K562 (cell line): ENCODE measurements around the gene MCM7. TPM values are rescaled to one million over a fixed set of nuclear protein-coding genes. Genes with fewer than 3 reads are reported as not detected.

ENCODE experiments used
- ATAC-seq: fragments of 200-7000 bp; cut with Tn5 transposase; 3 replicates; pipeline ENCODE4 v1.9.1; 2020; ENCODE audit warnings: moderate library complexity
- BruUV-seq: library from RNA; stranded (reverse); fragments of 400-500 nt; replicated peaks from 2 replicates; lab custom pipeline; 2021; lab: Mats Ljungman, UMichigan
- CTCF ChIA-PET: fragments of 300-600 bp; formaldehyde crosslinking; extraction: SDS; loops from one replicate; lab custom pipeline; 2021; ENCODE audit warnings: low intra/inter-chr PET ratio; lab: Yijun Ruan, JAX
- POLR2A ChIA-PET: fragments of 300-600, 350-650 bp; sonication (Branson Sonifier 250); formaldehyde crosslinking; extraction: SDS; loops from one replicate; lab custom pipeline; 2021; ENCODE audit warnings: antibody characterized with exemption, inconsistent platforms; lab: Yijun Ruan, JAX
- DNase-seq, 4 experiments: peaks; one replicate each; pipeline versions ENCODE4 v3.0.0 to v3.0.0-alpha.2; 2011 to 2018; ENCODE audit warnings: low spot score in 3 of 4, mixed read lengths in 3 of 4; ENCODE audit errors: extremely low read depth in 1 of 4
- FAIRE-seq: peaks from 2 replicates; lab custom pipeline; 2011; peaks lifted over from hg19 to GRCh38; lab: Jason Lieb, UNC
- H2AFZ ChIP-seq: 2 replicates; pipeline ENCODE4 v1.6.0; 2011; ENCODE audit warnings: low read depth, low read length, control low read depth, inconsistent platforms
- H3K27ac ChIP-seq: fragments of 200-600 bp; 3 replicates; pipeline ENCODE4 v1.8.0; 2011; ENCODE audit warnings: low read depth, mild to moderate bottlenecking, control low read depth, inconsistent platforms, low read length, moderate library complexity, mixed read lengths; ENCODE audit errors: extremely low read depth
- H3K27me3 ChIP-seq, 2 experiments: fragments of 300-600 bp in 1 of 2; 2 replicates in 1 of 2; 3 replicates in 1 of 2; pipeline versions ENCODE4 v1.6.0 to v1.8.0; 2011; ENCODE audit warnings: inconsistent platforms in 2 of 2, low read length in 2 of 2, mild to moderate bottlenecking in 1 of 2, mixed read lengths in 1 of 2, moderate library complexity in 1 of 2; ENCODE audit not compliant: control insufficient read depth in 2 of 2, insufficient read depth in 2 of 2
- H3K36me3 ChIP-seq: fragments of 300-600 bp; 3 replicates; pipeline ENCODE4 v1.8.0; 2011; ENCODE audit warnings: mild to moderate bottlenecking, low read length, inconsistent platforms; ENCODE audit not compliant: control insufficient read depth, insufficient read depth
- H3K4me1 ChIP-seq, 2 experiments: fragments of 200-600 bp in 1 of 2; replicated peaks in 1 of 2; 2 replicates in 1 of 2; 3 replicates in 1 of 2; pipeline versions ENCODE4 v1.5.1 to v1.8.0; 2011; ENCODE audit warnings: inconsistent platforms in 2 of 2, low read length in 2 of 2, mild to moderate bottlenecking in 1 of 2, mixed read lengths in 1 of 2, moderate library complexity in 1 of 2; ENCODE audit not compliant: control insufficient read depth in 2 of 2, insufficient read depth in 2 of 2
- H3K4me2 ChIP-seq: 2 replicates; pipeline ENCODE4 v1.6.1; 2011; ENCODE audit warnings: low read length, control low read depth, inconsistent platforms, mixed read lengths; ENCODE audit not compliant: insufficient read depth
- H3K4me3 ChIP-seq: fragments of 200-600 bp; sonication (generic), shearing (Covaris generic); 2 replicates; pipeline ENCODE4 v1.5.1; 2016; ENCODE audit warnings: control low read depth, inconsistent platforms
- H3K79me2 ChIP-seq: fragments of 200-600 bp; 3 replicates; pipeline ENCODE4 v1.8.0; 2011; ENCODE audit warnings: low read length, inconsistent platforms; ENCODE audit not compliant: control insufficient read depth, insufficient read depth
- H3K9ac ChIP-seq, 2 experiments: 2 replicates each; pipeline versions ENCODE4 v1.6.0 to v1.6.1; 2011; ENCODE audit warnings: low read depth in 2 of 2, low read length in 2 of 2, control low read depth in 1 of 2, inconsistent platforms in 1 of 2, mild to moderate bottlenecking in 1 of 2, mixed read lengths in 1 of 2; ENCODE audit not compliant: insufficient read depth in 1 of 2
- H3K9me1 ChIP-seq: one replicate; pipeline ENCODE4 v1.6.0; 2011; ENCODE audit warnings: inconsistent platforms, mild to moderate bottlenecking, low read length, moderate library complexity; ENCODE audit not compliant: control insufficient read depth, insufficient read depth
- H3K9me3 ChIP-seq: replicated peaks from 2 replicates; pipeline ENCODE4 v1.5.1; 2011; ENCODE audit warnings: low read depth, low read length, inconsistent platforms; ENCODE audit not compliant: control insufficient read depth, insufficient read depth
- H4K20me1 ChIP-seq: replicated peaks from 2 replicates; pipeline ENCODE4 v1.6.1; 2011; ENCODE audit warnings: low read length, inconsistent platforms, mixed read lengths; ENCODE audit not compliant: control insufficient read depth, insufficient read depth
- BHLHE40 ChIP-seq: IDR thresholded peaks from 2 replicates; pipeline ENCODE4 v1.6.1; 2011; ENCODE audit warnings: low read length, improper control_type of control experiment
- CTBP1 ChIP-seq: fragments of 450-650 bp; IDR thresholded peaks from 2 replicates; pipeline ENCODE4 v1.6.1; 2016; ENCODE audit warnings: borderline replicate concordance
- DPF2 ChIP-seq: fragments of 450-650 bp; IDR thresholded peaks from 2 replicates; pipeline ENCODE4 v1.6.1; 2016
- KDM1A ChIP-seq, 2 experiments: fragments of 450-650 bp; IDR thresholded peaks; 2 replicates each; pipeline ENCODE4 v1.6.1; 2016; ENCODE audit warnings: mild to moderate bottlenecking in 2 of 2
- NR0B1 ChIP-seq: fragments of 450-650 bp; IDR thresholded peaks from one replicate; pipeline ENCODE4 v1.6.1; 2018; ENCODE audit warnings: mild to moderate bottlenecking, moderate library complexity; ENCODE audit not compliant: partially characterized antibody
- NR2C2 ChIP-seq, 2 experiments: fragments of 200-800 bp in 1 of 2; sonication (Bioruptor generic) in 1 of 2; sonication (generic) in 1 of 2; formaldehyde crosslinking in 1 of 2; IDR thresholded peaks; 2 replicates each; pipeline versions ENCODE4 v1.6.1 to v1.8.0; 2016 to 2022; ENCODE audit warnings: mild to moderate bottlenecking in 1 of 2, missing compliant biosample characterization in 1 of 2, missing genetic modification characterization in 1 of 2, missing genetic modification reagents in 1 of 2
- RREB1 ChIP-seq: fragments of 250-450 bp; sonication (Bioruptor Pico); IDR thresholded peaks from 2 replicates; pipeline ENCODE4 v1.4.0; 2020
- THRB ChIP-seq: fragments of 450-650 bp; formaldehyde crosslinking; conservative IDR thresholded peaks from 2 replicates; pipeline ENCODE4 v1.4.0; 2022; ENCODE audit warnings: mild to moderate bottlenecking, missing genetic modification characterization
- ZBTB7A ChIP-seq: IDR thresholded peaks from 2 replicates; pipeline ENCODE4 v1.6.1; 2011; ENCODE audit warnings: low read depth, mild to moderate bottlenecking, low read length, moderate library complexity, borderline replicate concordance; ENCODE audit not compliant: control insufficient read depth
- ZNF324 ChIP-seq: fragments of 250-450 bp; sonication (Bioruptor Pico); IDR thresholded peaks from 2 replicates; pipeline ENCODE4 v1.4.0; 2020; ENCODE audit warnings: mild to moderate bottlenecking
- ZNF347 ChIP-seq: fragments of 450-650 bp; formaldehyde crosslinking; IDR thresholded peaks from 2 replicates; pipeline ENCODE4 v1.4.0; 2020; ENCODE audit warnings: low read depth, mild to moderate bottlenecking, moderate library complexity
- ZNF57 ChIP-seq: fragments of 450-650 bp; formaldehyde crosslinking; IDR thresholded peaks from 2 replicates; pipeline ENCODE4 v1.4.0; 2020; ENCODE audit warnings: mild to moderate bottlenecking, moderate library complexity
- ZNF830 ChIP-seq: fragments of 250-450 bp; sonication (Bioruptor Pico); IDR thresholded peaks from 2 replicates; pipeline ENCODE4 v1.5.0; 2021; ENCODE audit warnings: mild to moderate bottlenecking
- WGBS: fragments of 100-300 bp; shearing (Covaris generic); methylation state at CpG from one replicate; pipeline ENCODE4 v1.1.6; 2016; ENCODE audit warnings: low coverage, mixed read lengths; ENCODE audit not compliant: insufficient coverage; ENCODE audit errors: missing lambda C conversion rate; 5-methylcytosine and 5-hydroxymethylcytosine counted together
- in situ Hi-C: fragments of 300-500 bp; cut with MboI; formaldehyde crosslinking; loops from 4 replicates; pipeline ENCODE4 v1.15.0; 2018; ENCODE audit warnings: inconsistent platforms, mixed read lengths
- intact Hi-C: fragments of 100-400 bp; cut with micrococcal nuclease; formaldehyde crosslinking; loops from 2 replicates; pipeline ENCODE4 v1.14.2; 2022
- polyA plus RNA-seq, 8 experiments: library from polyadenylated mRNA; depleted of rRNA in 4 of 8; stranded (reverse) in 5 of 8; unstranded in 3 of 8; fragments of >200 nt; fragmentation: Nextera tagmentation in 2 of 8; fragmentation: Illumina TruSeq in 1 of 8; extraction: Ambion mirVana in 2 of 8; extraction: Trizol in 1 of 8; gene quantifications; 2 replicates each; pipeline versions ENCODE4 v1.2.1 to v1.2.3, GENCODE V29; 2011 to 2014; ENCODE audit warnings: inconsistent platforms in 1 of 8, missing spikeins in 1 of 8
- total RNA-seq, 7 experiments: library from RNA; depleted of rRNA in 6 of 7; stranded (reverse); fragments of >200 nt in 6 of 7; fragmentation: Illumina TruSeq in 2 of 7; extraction: Trizol in 2 of 7; gene quantifications; 2 replicates each; pipeline versions ENCODE4 v1.2.1 to v1.2.3, GENCODE V29; 2011 to 2021; ENCODE audit warnings: low replicate concordance in 1 of 7

MCM7 gene
- total and polyA plus RNA-seq, 9 of the 15 experiments (the other 6 are each of a cell fraction or from before 2014, with no cell fraction given) = 329 to 856 (median 437) TPM

- TF ChIP-seq KDM1A (IDR thresholded peaks at IDR 0.05) = no peak
- no peak for TF ChIP-seq ZNF347
- peak; percentile 37; the same call in 1 of the 2 replicates for TF ChIP-seq ZBTB7A
- TF ChIP-seq CTBP1 = 0 out of 2 replicates have a peak, but pooled peaks have one; percentile 37
- no peak for TF ChIP-seq ZNF57 (CRISPR knock-in tag)
- peak; percentile 31; the same call in 1 of the 2 replicates for TF ChIP-seq DPF2
Measured at GRCh38 chr7:100122568-100122967, 21.4 kb upstream of the MCM7 start (continued).

- CTCF ChIA-PET = no interaction called here
- Histone ChIP-seq H3K9me3 (no peaks in the 10 kb centered on the region), H3K27me3 (no peaks in the 10 kb centered on the region), H3K79me2 (peaks cover 36% of the 10 kb centered on the region), H3K4me3 (no peak overlapping the region), H3K27ac (peak overlapping the region; percentile 65), H3K9me1 (no peaks in the 10 kb centered on the region), H3K9ac (peak overlapping the region in 1 of 2 experiments; percentile 85; a peak in 3 of 4 replicates), H3K4me1 (peaks cover 35 to 64% of the 10 kb centered on the region in 2 experiments), H4K20me1 (0 out of 2 replicates have a peak, but pooled peaks cover 4% of the 10 kb centered on the region), H3K36me3 (no peaks in the 10 kb centered on the region; the same call in 2 of the 3 replicates), H3K4me2 (peak overlapping the region; percentile 36), H2AFZ (peak overlapping the region; percentile 71)
- FAIRE-seq = no peak
- no TSS peak for BruUV-seq
- intact Hi-C loops (no loop called here), in situ Hi-C loops (no loop called here)
- no peak for ATAC-seq
- POLR2A ChIA-PET = interaction anchor here (0.6 to 5.7 kb wide), 4 partner anchors 21 to 617 kb away, joined by 3 to 45 read pairs (median 4); partner anchors contain the start of genes AP4M1, MCM7 and ZNF3
- DNase-seq = peak in 2 of 4 experiments; percentile 13 to 49
- 39% methylated on average over 12 of the region's 13 CpGs for WGBS
- no peak for TF ChIP-seq NR2C2 (CRISPR knock-in tag; IDR thresholded peaks at IDR 0.05)
- TF ChIP-seq NR2C2 (tag; IDR thresholded peaks at IDR 0.05) = no peak
- no peak for TF ChIP-seq THRB (CRISPR knock-in tag)
- peak; percentile 81 for TF ChIP-seq BHLHE40
- TF ChIP-seq NR0B1 = no peak
- TF ChIP-seq RREB1 = no peak
- TF ChIP-seq ZNF830 (CRISPR knock-in tag) = 0 out of 2 replicates have a peak, but pooled peaks have one; percentile 72
- no peak for TF ChIP-seq ZNF324 (CRISPR knock-in tag)
Measured at GRCh38 chr7:100122067-100122466, 20.9 kb upstream of the MCM7 start.
